Natural killer cell (primary cell): ENCODE results near the gene UNC93B1. TPM values are rescaled to one million over a fixed set of nuclear protein-coding genes. Genes with fewer than 3 reads are reported as not detected.

Experiments
- ATAC-seq, 3 donors: fragments of 150-1000 bp in 2 of 3; fragments of 200-7000 bp in 1 of 3; cut with Tn5 transposase; 1 replicate in 1 of 3; 2 replicates in 2 of 3; pipeline ENCODE4 v1.10.0; 2021; ENCODE audit warnings: mild to moderate bottlenecking in 2 of 3, moderate library complexity in 2 of 3
- DNase-seq, 2 donors: peaks; one replicate each; pipeline versions ENCODE4 v3.0.0 to v3.0.0-alpha.2; 2013 to 2021; ENCODE audit warnings: mixed read lengths in 1 of 2
- H3K27ac ChIP-seq: one replicate; pipeline ENCODE4 v1.5.1; 2013; ENCODE audit warnings: mild to moderate bottlenecking, low read length
- H3K27me3 ChIP-seq: one replicate; pipeline ENCODE4 v1.6.1; 2013; ENCODE audit warnings: low read length; ENCODE audit not compliant: control insufficient read depth, insufficient read depth
- H3K36me3 ChIP-seq: one replicate; pipeline ENCODE4 v1.6.1; 2013; ENCODE audit warnings: low read length; ENCODE audit not compliant: control insufficient read depth, insufficient read depth
- H3K4me1 ChIP-seq: one replicate; pipeline ENCODE4 v1.6.1; 2013; ENCODE audit warnings: low read length; ENCODE audit not compliant: control insufficient read depth, insufficient read depth
- H3K4me3 ChIP-seq: one replicate; pipeline ENCODE4 v1.5.1; 2013; ENCODE audit warnings: low read length
- H3K9me3 ChIP-seq: one replicate; pipeline ENCODE4 v1.6.1; 2013; ENCODE audit warnings: low read length; ENCODE audit not compliant: control insufficient read depth, insufficient read depth
- H3K27ac Mint-ChIP-seq, 2 donors: one replicate each; pipeline ENCODE4 v1.8.0; 2022; ENCODE audit warnings: mild to moderate bottlenecking in 2 of 2, mixed read lengths in 2 of 2, moderate library complexity in 1 of 2
- H3K27me3 Mint-ChIP-seq, 2 donors: one replicate each; pipeline ENCODE4 v1.8.0; 2022; ENCODE audit warnings: low read depth in 2 of 2, mixed read lengths in 2 of 2
- H3K36me3 Mint-ChIP-seq: one replicate; pipeline ENCODE4 v1.8.0; 2022; ENCODE audit warnings: mixed read lengths
- H3K4me1 Mint-ChIP-seq, 2 donors: one replicate each; pipeline ENCODE4 v1.8.0; 2022; ENCODE audit warnings: mixed read lengths in 2 of 2
- H3K4me3 Mint-ChIP-seq: one replicate; pipeline ENCODE4 v1.8.0; 2022; ENCODE audit warnings: mild to moderate bottlenecking, moderate library complexity, mixed read lengths
- H3K9me3 Mint-ChIP-seq, 2 donors: one replicate each; pipeline ENCODE4 v1.8.0; 2022; ENCODE audit warnings: mixed read lengths in 2 of 2
- CTCF ChIP-seq: fragments of 200-600 bp; IDR thresholded peaks from one replicate; pipeline ENCODE4 v1.8.0; 2022; ENCODE audit warnings: antibody characterized with exemption
- WGBS: methylation state at CpG from one replicate; pipeline ENCODE4 v1.1.7; 2013; ENCODE audit warnings: missing lambda C conversion rate; ENCODE audit not compliant: insufficient coverage; 5-methylcytosine and 5-hydroxymethylcytosine counted together
- intact Hi-C: fragments of 100-400 bp; cut with micrococcal nuclease; formaldehyde crosslinking; loops from one replicate; pipeline ENCODE4 v1.14.2; 2022
- total RNA-seq, 4 donors: library from RNA; stranded (reverse); fragments of 120-200 nt in 1 of 4; gene quantifications; one replicate each; pipeline versions ENCODE4 v1.2.3 to v1.2.4, GENCODE V29; 2013 to 2022

Gene UNC93B1
- total RNA-seq, 3 donors from 2014 or later (not counting 1 experiment from before 2014, with no cell fraction given), result 26.6 to 44.3 (median 39.7) TPM

- Histone ChIP-seq H3K4me1 (peaks cover 57% of the 10 kb centered on the region), H3K27me3 (no peaks in the 10 kb centered on the region), H3K36me3 (peaks cover 15% of the 10 kb centered on the region), H3K4me3 (peak within 1 kb of the TSS; percentile 87), H3K27ac (peak within 1 kb of the TSS; percentile 69), H3K9me3 (no peaks in the 10 kb centered on the region)
- H3K4me1 Mint-ChIP-seq, result peaks cover 18 to 41% of the 10 kb centered on the region in 2 donors
- DNase-seq (peak; percentile 93 to 97), ATAC-seq (peak; percentile 92 to 99 (median 96))
- H3K27ac Mint-ChIP-seq, result peak within 1 kb of the TSS; percentile 88 to 89
- no peaks in the 10 kb centered on the region for H3K27me3 Mint-ChIP-seq
- TF ChIP-seq CTCF, result no peak
- intact Hi-C loops, result loop anchor here (1.0 kb wide), 1 partner anchor 10 kb away; no protein-coding TSS in a partner anchor
- no peaks in the 10 kb centered on the region for H3K36me3 Mint-ChIP-seq
- no peaks in the 10 kb centered on the region for H3K9me3 Mint-ChIP-seq
- H3K4me3 Mint-ChIP-seq, result peak within 1 kb of the TSS; percentile 92
- WGBS, result 0% methylated on average over 51 of the region's 56 CpGs
Observed at GRCh38 chr11:68030318-68031143, 26.6 kb upstream of the UNC93B1 start, which contains the start of gene NDUFS8. TSS of gene NDUFS8 (plus strand) at chr11:68030681. CDS start at chr11:68032152, 1,471 bp downstream.

GRCh38 chr11:68028802-68029545, 25.1 kb upstream of the UNC93B1 start:
- peaks cover 18 to 48% of the 10 kb centered on the region in 2 donors for H3K4me1 Mint-ChIP-seq
- peak overlapping the region; percentile 92 for H3K4me3 Mint-ChIP-seq
- no peaks in the 10 kb centered on the region for H3K9me3 Mint-ChIP-seq
- intact Hi-C loops, result no loop called here
- peaks cover 13% of the 10 kb centered on the region for H3K36me3 ChIP-seq
- no peak overlapping the region for H3K27ac ChIP-seq
- H3K9me3 ChIP-seq, result no peaks in the 10 kb centered on the region
- TF ChIP-seq CTCF, result no peak
- peaks cover 58% of the 10 kb centered on the region for H3K4me1 ChIP-seq
- no peak overlapping the region for H3K4me3 ChIP-seq
- peak overlapping the region in 1 of 2 donors; percentile 89 for H3K27ac Mint-ChIP-seq
- WGBS, result 93% methylated on average over 12 of the region's 12 CpGs
- ATAC-seq (no peak), DNase-seq (no peak)
- H3K27me3 Mint-ChIP-seq, result no peaks in the 10 kb centered on the region
- no peaks in the 10 kb centered on the region for H3K36me3 Mint-ChIP-seq
- H3K27me3 ChIP-seq, result no peaks in the 10 kb centered on the region

GRCh38 chr11:68027667-68028066, 23.8 kb upstream of the UNC93B1 start:
- Mint-ChIP-seq H3K4me3 (no peak overlapping the region), H3K9me3 (no peaks in the 10 kb centered on the region), H3K27me3 (no peaks in the 10 kb centered on the region), H3K4me1 (peaks cover 18 to 48% of the 10 kb centered on the region in 2 donors), H3K27ac (no peak overlapping the region), H3K36me3 (no peaks in the 10 kb centered on the region)
- intact Hi-C loops, result no loop called here
- TF ChIP-seq CTCF, result no peak
- Histone ChIP-seq H3K9me3 (no peaks in the 10 kb centered on the region), H3K27me3 (no peaks in the 10 kb centered on the region), H3K27ac (no peak overlapping the region), H3K36me3 (no peaks in the 10 kb centered on the region), H3K4me1 (peaks cover 55% of the 10 kb centered on the region), H3K4me3 (no peak overlapping the region)
- ATAC-seq, result no peak
- 97% methylated on average over 21 of the region's 21 CpGs for WGBS
- no peak for DNase-seq
